A549 (cell line): Measurements from ENCODE around the gene CCDC137.

Experiments
- CEBPB ChIP-seq, 2 experiments: fragments of >200 bp in 1 of 2; sonication (Bioruptor Twin) in 1 of 2; formaldehyde crosslinking in 1 of 2; IDR thresholded peaks; 2 replicates each; pipeline ENCODE4 v1.6.1; 2012 to 2016
- EHF ChIP-seq: fragments of 250-450 bp; sonication (Bioruptor Pico); IDR thresholded peaks from 2 replicates; pipeline ENCODE4 v1.5.0; 2020; ENCODE audit warnings: mild to moderate bottlenecking
- ESRRA ChIP-seq: fragments of 150-350 bp; IDR thresholded peaks from 2 replicates; pipeline ENCODE4 v1.6.1; 2014; ENCODE audit warnings: mild to moderate bottlenecking, low read length, borderline replicate concordance
- GATA3 ChIP-seq: IDR thresholded peaks from 2 replicates; pipeline ENCODE4 v1.6.1; 2012; ENCODE audit warnings: borderline replicate concordance
- POLR2A ChIP-seq: IDR thresholded peaks from 2 replicates; pipeline ENCODE4 v1.6.1; 2012; ENCODE audit warnings: mild to moderate bottlenecking, low read length
- POLR2AphosphoS2 ChIP-seq: conservative IDR thresholded peaks from 2 replicates; pipeline ENCODE4 v1.6.1; 2012; ENCODE audit warnings: low read length, improper control_type of control experiment, inconsistent platforms
- RCOR1 ChIP-seq: fragments of 150-350 bp; IDR thresholded peaks from 2 replicates; pipeline ENCODE4 v1.6.1; 2014; ENCODE audit warnings: antibody characterized with exemption, low read length, low read depth
- RNF2 ChIP-seq: fragments of 200-600 bp; sonication (generic); IDR thresholded peaks from 2 replicates; pipeline ENCODE4 v1.6.1; 2016; ENCODE audit warnings: low read depth, mild to moderate bottlenecking, antibody characterized with exemption, moderate library complexity, borderline replicate concordance
- SMC3 ChIP-seq: fragments of >200 bp; sonication (Bioruptor Twin); formaldehyde crosslinking; IDR thresholded peaks from 3 replicates; pipeline ENCODE4 v1.6.1; 2018; ENCODE audit warnings: inconsistent platforms
- TF ChIP-seq, protein P1 (sequence below): fragments of >200 bp; sonication (Bioruptor Twin); formaldehyde crosslinking; IDR thresholded peaks from 3 replicates; pipeline ENCODE4 v1.5.1; 2016
- TF ChIP-seq, protein P2 (sequence below): fragments of >200 bp; sonication (Bioruptor Twin); formaldehyde crosslinking; IDR thresholded peaks from 3 replicates; pipeline ENCODE4 v1.6.1; 2016
- TF ChIP-seq, protein P3 (sequence below): IDR thresholded peaks from 2 replicates; pipeline ENCODE4 v1.6.1; 2012

DNA sequence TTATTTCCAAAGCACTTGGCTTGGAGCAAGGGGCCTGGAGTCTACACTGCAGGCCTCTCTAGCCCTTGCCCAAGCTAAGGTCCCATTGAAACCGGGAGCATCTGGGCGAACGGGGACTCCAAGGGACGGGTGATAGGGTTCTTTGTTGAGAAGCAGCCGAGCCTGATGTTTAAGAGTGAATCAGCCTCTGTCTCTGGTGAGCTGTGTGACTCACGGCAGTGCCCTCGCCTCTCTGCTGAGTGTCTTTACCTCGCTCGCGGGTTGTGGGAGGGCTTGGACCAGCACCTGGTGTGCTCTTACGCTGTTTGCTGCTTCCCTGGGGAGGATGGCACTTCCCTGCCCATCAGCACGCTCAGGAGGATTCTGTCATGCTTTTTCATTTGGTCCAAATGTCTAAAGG, 18.6 kb downstream of the CCDC137 start:
- TF ChIP-seq, protein P1, sequence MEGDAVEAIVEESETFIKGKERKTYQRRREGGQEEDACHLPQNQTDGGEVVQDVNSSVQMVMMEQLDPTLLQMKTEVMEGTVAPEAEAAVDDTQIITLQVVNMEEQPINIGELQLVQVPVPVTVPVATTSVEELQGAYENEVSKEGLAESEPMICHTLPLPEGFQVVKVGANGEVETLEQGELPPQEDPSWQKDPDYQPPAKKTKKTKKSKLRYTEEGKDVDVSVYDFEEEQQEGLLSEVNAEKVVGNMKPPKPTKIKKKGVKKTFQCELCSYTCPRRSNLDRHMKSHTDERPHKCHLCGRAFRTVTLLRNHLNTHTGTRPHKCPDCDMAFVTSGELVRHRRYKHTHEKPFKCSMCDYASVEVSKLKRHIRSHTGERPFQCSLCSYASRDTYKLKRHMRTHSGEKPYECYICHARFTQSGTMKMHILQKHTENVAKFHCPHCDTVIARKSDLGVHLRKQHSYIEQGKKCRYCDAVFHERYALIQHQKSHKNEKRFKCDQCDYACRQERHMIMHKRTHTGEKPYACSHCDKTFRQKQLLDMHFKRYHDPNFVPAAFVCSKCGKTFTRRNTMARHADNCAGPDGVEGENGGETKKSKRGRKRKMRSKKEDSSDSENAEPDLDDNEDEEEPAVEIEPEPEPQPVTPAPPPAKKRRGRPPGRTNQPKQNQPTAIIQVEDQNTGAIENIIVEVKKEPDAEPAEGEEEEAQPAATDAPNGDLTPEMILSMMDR: no peak
- TF ChIP-seq RNF2: no peak
- no peak for TF ChIP-seq GATA3
- no peak for TF ChIP-seq POLR2A
- TF ChIP-seq RCOR1: no peak
- TF ChIP-seq EHF (CRISPR knock-in tag): no peak
- TF ChIP-seq POLR2AphosphoS2: no peak
- TF ChIP-seq, protein P2, sequence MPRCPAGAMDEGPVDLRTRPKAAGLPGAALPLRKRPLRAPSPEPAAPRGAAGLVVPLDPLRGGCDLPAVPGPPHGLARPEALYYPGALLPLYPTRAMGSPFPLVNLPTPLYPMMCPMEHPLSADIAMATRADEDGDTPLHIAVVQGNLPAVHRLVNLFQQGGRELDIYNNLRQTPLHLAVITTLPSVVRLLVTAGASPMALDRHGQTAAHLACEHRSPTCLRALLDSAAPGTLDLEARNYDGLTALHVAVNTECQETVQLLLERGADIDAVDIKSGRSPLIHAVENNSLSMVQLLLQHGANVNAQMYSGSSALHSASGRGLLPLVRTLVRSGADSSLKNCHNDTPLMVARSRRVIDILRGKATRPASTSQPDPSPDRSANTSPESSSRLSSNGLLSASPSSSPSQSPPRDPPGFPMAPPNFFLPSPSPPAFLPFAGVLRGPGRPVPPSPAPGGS: no peak
- TF ChIP-seq SMC3: no peak
- TF ChIP-seq ESRRA: no peak
- TF ChIP-seq CEBPB (IDR thresholded peaks at IDR 0.05): no peak
- TF ChIP-seq, protein P3, sequence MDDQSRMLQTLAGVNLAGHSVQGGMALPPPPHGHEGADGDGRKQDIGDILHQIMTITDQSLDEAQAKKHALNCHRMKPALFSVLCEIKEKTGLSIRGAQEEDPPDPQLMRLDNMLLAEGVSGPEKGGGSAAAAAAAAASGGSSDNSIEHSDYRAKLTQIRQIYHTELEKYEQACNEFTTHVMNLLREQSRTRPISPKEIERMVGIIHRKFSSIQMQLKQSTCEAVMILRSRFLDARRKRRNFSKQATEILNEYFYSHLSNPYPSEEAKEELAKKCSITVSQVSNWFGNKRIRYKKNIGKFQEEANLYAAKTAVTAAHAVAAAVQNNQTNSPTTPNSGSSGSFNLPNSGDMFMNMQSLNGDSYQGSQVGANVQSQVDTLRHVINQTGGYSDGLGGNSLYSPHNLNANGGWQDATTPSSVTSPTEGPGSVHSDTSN: no peak
